Loucy (cell line): ENCODE results near the gene AKR7A2.
"Not testable (repeated sequence)": the region's sequence is repeated elsewhere in the genome, so short reads cannot be mapped to it uniquely, and the experiment has no call there.

Experiments used
- H2AFZ ChIP-seq: fragments of 200-600 bp; sonication (generic); 2 replicates; pipeline ENCODE4 v1.6.0; 2016; ENCODE audit warnings: antibody characterized with exemption, mild to moderate bottlenecking, low read length, moderate library complexity
- H3F3A ChIP-seq: fragments of 200-600 bp; 2 replicates; pipeline ENCODE4 v1.6.0; 2016; ENCODE audit warnings: antibody characterized with exemption, low read depth, mild to moderate bottlenecking
- H3K27me3 ChIP-seq: fragments of 200-600 bp; sonication (generic); 2 replicates; pipeline ENCODE4 v1.6.1; 2014; ENCODE audit warnings: low read length, mild to moderate bottlenecking; ENCODE audit not compliant: insufficient read depth, poor library complexity, severe bottlenecking
- H3K36me3 ChIP-seq: fragments of 200-600 bp; sonication (generic); 2 replicates; pipeline ENCODE4 v1.6.1; 2016; ENCODE audit warnings: low read length; ENCODE audit not compliant: insufficient read depth
- H3K4me1 ChIP-seq: fragments of 200-600 bp; sonication (generic); 2 replicates; pipeline ENCODE4 v1.5.1; 2014; ENCODE audit warnings: low read length, mild to moderate bottlenecking; ENCODE audit not compliant: insufficient read depth, poor library complexity, severe bottlenecking
- H3K4me2 ChIP-seq: fragments of 200-600 bp; sonication (generic); 2 replicates; pipeline ENCODE4 v1.6.0; 2014; ENCODE audit warnings: antibody characterized with exemption, low read length, low read depth, mild to moderate bottlenecking; ENCODE audit not compliant: poor library complexity, severe bottlenecking
- H3K4me3 ChIP-seq: fragments of 200-600 bp; sonication (generic); 2 replicates; pipeline ENCODE4 v1.5.1; 2014; ENCODE audit warnings: low read length, mild to moderate bottlenecking, mixed read lengths; ENCODE audit not compliant: poor library complexity, severe bottlenecking
- H3K79me2 ChIP-seq: fragments of 200-600 bp; sonication (generic); 2 replicates; pipeline ENCODE4 v1.6.1; 2014; ENCODE audit warnings: low read length; ENCODE audit not compliant: insufficient read depth
- H3K9ac ChIP-seq: fragments of 200-600 bp; sonication (generic); 2 replicates; pipeline ENCODE4 v1.6.0; 2014; ENCODE audit warnings: mild to moderate bottlenecking, low read depth, low read length, moderate library complexity; ENCODE audit not compliant: poor library complexity, severe bottlenecking
- H3K9me2 ChIP-seq: fragments of 200-600 bp; sonication (generic); replicated peaks from 2 replicates; pipeline ENCODE4 v1.6.1; 2016; ENCODE audit warnings: low read depth, low read length, mixed read lengths
- H3K9me3 ChIP-seq: fragments of 200-600 bp; sonication (generic); 2 replicates; pipeline ENCODE4 v1.6.1; 2014; ENCODE audit warnings: mild to moderate bottlenecking, antibody characterized with exemption, low read length, low read depth; ENCODE audit not compliant: insufficient read depth
- H4K20me1 ChIP-seq: fragments of 200-600 bp; sonication (generic); 2 replicates; pipeline ENCODE4 v1.6.0; 2014; ENCODE audit warnings: antibody characterized with exemption, low read length, mild to moderate bottlenecking; ENCODE audit not compliant: insufficient read depth, poor library complexity, severe bottlenecking
- EZH2phosphoT487 ChIP-seq: fragments of 200-600 bp; IDR thresholded peaks from 2 replicates; pipeline ENCODE4 v1.6.1; 2018; ENCODE audit warnings: antibody characterized with exemption, mild to moderate bottlenecking, moderate library complexity, borderline replicate concordance
- TF ChIP-seq, protein P1 (sequence below): fragments of 200-600 bp; sonication (generic); conservative IDR thresholded peaks from 2 replicates; pipeline ENCODE4 v1.5.1; 2014; ENCODE audit warnings: mild to moderate bottlenecking, antibody characterized with exemption, low read length

AKR7A2 gene

DNA sequence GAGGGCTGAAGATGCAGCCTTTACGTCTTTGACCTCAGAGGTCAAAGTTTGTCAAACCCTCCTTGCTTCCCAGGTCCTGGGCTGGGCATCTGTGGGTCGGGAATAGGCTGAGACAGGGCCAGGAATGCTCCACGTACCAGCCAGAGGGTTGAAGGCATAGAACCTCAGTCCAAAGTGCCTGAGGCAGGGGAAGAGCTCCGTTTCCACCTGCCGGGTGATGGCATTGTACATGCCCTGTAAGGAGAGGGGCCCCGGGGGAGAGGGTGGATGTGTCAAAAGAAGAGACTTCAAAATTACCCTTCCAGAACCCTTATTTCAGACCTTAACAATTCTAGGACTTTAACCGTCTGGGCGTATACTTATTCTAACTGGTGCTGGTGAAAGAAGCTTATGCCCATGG, 27.1 kb downstream of the AKR7A2 start:
- no peaks in the 10 kb centered on the region for H4K20me1 ChIP-seq
- H3K9me2 ChIP-seq, result no peaks in the 10 kb centered on the region
- no peaks in the 10 kb centered on the region for H3K4me1 ChIP-seq
- no peak overlapping the region for H3K9ac ChIP-seq
- no peaks in the 10 kb centered on the region for H3K27me3 ChIP-seq
- H3K9me3 ChIP-seq, result no peaks in the 10 kb centered on the region
- H3K36me3 ChIP-seq, result no peaks in the 10 kb centered on the region
- H2AFZ ChIP-seq, result no peak overlapping the region
- TF ChIP-seq EZH2phosphoT487, result no peak
- TF ChIP-seq, protein P1, sequence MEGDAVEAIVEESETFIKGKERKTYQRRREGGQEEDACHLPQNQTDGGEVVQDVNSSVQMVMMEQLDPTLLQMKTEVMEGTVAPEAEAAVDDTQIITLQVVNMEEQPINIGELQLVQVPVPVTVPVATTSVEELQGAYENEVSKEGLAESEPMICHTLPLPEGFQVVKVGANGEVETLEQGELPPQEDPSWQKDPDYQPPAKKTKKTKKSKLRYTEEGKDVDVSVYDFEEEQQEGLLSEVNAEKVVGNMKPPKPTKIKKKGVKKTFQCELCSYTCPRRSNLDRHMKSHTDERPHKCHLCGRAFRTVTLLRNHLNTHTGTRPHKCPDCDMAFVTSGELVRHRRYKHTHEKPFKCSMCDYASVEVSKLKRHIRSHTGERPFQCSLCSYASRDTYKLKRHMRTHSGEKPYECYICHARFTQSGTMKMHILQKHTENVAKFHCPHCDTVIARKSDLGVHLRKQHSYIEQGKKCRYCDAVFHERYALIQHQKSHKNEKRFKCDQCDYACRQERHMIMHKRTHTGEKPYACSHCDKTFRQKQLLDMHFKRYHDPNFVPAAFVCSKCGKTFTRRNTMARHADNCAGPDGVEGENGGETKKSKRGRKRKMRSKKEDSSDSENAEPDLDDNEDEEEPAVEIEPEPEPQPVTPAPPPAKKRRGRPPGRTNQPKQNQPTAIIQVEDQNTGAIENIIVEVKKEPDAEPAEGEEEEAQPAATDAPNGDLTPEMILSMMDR, result no peak
- H3K79me2 ChIP-seq, result no peaks in the 10 kb centered on the region
- H3K4me3 ChIP-seq, result no peak overlapping the region
- no peak overlapping the region for H3K4me2 ChIP-seq
- no peaks in the 10 kb centered on the region for H3F3A ChIP-seq

DNA sequence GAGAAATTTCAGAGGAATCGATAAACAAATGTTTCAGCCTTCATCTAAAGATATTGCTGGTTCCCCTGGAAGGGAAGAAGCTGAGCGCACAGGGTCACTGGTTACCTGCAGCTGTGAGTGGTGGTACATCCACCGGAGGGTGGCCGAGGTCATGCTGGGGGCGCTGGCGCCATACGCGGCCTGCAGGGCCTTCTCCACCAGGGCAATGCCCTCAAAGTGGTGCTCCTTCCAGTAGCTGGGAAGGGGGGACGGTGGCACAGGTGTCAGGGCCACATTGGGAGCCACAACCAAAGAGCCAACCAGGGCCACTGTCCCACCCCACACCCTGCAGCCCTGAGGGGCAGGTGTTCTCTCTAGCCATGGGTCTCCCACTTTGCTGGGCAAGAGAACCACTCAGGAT, 28.1 kb downstream of the AKR7A2 start:
- H3K4me2 ChIP-seq, result no peak overlapping the region

DNA sequence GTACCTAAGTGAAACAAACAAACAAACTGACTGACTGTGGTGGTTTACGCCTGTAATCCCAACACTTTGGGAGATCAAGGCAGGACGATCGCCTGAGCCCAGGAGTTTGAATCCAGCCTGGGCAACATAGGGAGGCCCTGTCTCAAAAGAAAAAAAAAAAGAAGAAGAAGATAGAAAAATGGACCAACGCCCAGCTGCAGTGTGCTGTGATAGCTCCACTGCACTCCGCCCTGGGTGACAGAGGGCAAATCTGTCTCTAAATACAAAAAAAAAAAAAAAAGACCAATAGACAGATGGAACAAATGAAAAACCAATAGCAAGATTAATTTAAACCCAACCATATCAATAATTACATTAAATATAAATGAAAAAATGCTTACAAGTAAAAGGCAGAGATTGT, 37.3 kb downstream of the AKR7A2 start:
- no peak overlapping the region for H3K9ac ChIP-seq
- H3K79me2 ChIP-seq, result no peaks in the 10 kb centered on the region
- H3K9me2 ChIP-seq, result no peaks in the 10 kb centered on the region
- H3K9me3 ChIP-seq, result no peaks in the 10 kb centered on the region
- no peaks in the 10 kb centered on the region for H3K4me1 ChIP-seq
- TF ChIP-seq, protein P1, result no peak
- TF ChIP-seq EZH2phosphoT487, result no peak
- H3K4me3 ChIP-seq, result no peak overlapping the region
- H4K20me1 ChIP-seq, result no peaks in the 10 kb centered on the region
- no peak overlapping the region for H3K4me2 ChIP-seq
- H3K27me3 ChIP-seq, result no peaks in the 10 kb centered on the region
- no peak overlapping the region for H2AFZ ChIP-seq
- no peaks in the 10 kb centered on the region for H3K36me3 ChIP-seq
- H3F3A ChIP-seq, result no peaks in the 10 kb centered on the region

More for the DNA sequence above, 28.1 kb downstream of the AKR7A2 start:
- Histone ChIP-seq H3K9ac (no peak overlapping the region), H3K9me2 (no peaks in the 10 kb centered on the region), H3K79me2 (no peaks in the 10 kb centered on the region), H2AFZ (no peak overlapping the region), H3F3A (no peaks in the 10 kb centered on the region), H3K36me3 (no peaks in the 10 kb centered on the region), H3K27me3 (no peaks in the 10 kb centered on the region), H3K4me1 (no peaks in the 10 kb centered on the region), H3K4me3 (no peak overlapping the region), H3K9me3 (no peaks in the 10 kb centered on the region), H4K20me1 (no peaks in the 10 kb centered on the region)
- TF ChIP-seq, protein P1, result no peak
- no peak for TF ChIP-seq EZH2phosphoT487

DNA sequence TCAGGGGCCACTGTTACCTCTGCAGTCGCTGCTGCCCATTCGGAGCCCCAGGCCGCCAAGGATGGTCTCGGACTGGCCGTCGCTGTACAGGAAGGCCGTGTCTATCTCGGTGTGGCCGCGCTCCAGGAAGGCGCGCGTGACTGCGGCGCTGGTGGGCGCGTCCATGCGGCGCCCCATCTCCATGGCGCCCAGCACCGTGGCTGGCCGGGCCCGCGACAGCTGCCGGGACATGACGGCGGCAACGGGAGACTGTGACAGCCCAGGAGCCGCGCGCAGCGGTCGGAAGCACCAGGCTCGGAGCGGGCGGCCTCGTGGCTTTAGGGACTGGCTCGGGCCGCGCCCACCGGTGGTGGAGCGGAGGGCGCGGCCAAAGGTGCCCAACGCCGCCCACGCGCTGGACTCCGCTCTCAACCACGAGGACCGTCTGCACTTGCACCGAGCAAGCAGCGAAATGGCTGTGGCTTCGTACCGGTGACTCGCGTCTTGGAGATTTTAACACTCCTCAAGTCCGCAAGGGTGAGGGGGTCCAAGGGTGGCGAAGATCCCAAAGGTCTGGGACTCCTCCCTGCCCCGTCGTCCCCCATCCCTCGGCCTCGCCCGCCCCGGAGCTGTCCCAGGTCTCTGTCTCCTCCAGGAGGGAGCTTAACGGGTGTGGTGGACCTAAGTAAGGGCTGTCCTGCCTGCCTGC, 38.0 kb downstream of the AKR7A2 start:
- not testable (repeated sequence) for H3K4me2 ChIP-seq, H3F3A ChIP-seq, H3K4me1 ChIP-seq, H3K9ac ChIP-seq, H3K4me3 ChIP-seq, H2AFZ ChIP-seq, H3K27me3 ChIP-seq, H3K36me3 ChIP-seq, H3K9me3 ChIP-seq, H3K9me2 ChIP-seq, H3K79me2 ChIP-seq, H4K20me1 ChIP-seq
